Measurements from ENCODE around the gene IGF2BP2.
"Not testable (repeated sequence)": the region's sequence is repeated elsewhere in the genome, so short reads cannot be mapped to it uniquely, and the experiment has no call there.

IGF2BP2 gene

GRCh38 chr3:185657691-185658503 lies 166.9 kb downstream of the IGF2BP2 start:
- no peak for DNase-seq

- DNase-seq = no peak
These were observed 167.6 kb downstream of the IGF2BP2 start for GRCh38 chr3:185657211-185657610.

GRCh38 chr3:185656321-185656840 lies 168.5 kb downstream of the IGF2BP2 start:
- no peak for DNase-seq

GRCh38 chr3:185655426-185656320 lies 169.2 kb downstream of the IGF2BP2 start:
- no peak for DNase-seq

- no peak for DNase-seq
These were observed 170.1 kb downstream of the IGF2BP2 start for GRCh38 chr3:185654758-185655145.

GRCh38 chr3:185653949-185654757 lies 170.7 kb downstream of the IGF2BP2 start:
- DNase-seq = no peak

GRCh38 chr3:185651971-185652370 lies 172.9 kb downstream of the IGF2BP2 start:
- no peak for DNase-seq

GRCh38 chr3:185649414-185649813 lies 175.4 kb downstream of the IGF2BP2 start:
- DNase-seq = no peak

- DNase-seq = no peak
These were observed 176.4 kb downstream of the IGF2BP2 start for GRCh38 chr3:185648396-185648795.

GRCh38 chr3:185647880-185648210 lies 177.0 kb downstream of the IGF2BP2 start:
- DNase-seq = no peak

- DNase-seq = no peak
These were observed 177.5 kb downstream of the IGF2BP2 start for GRCh38 chr3:185647134-185647879.

GRCh38 chr3:185646382-185647133 lies 178.3 kb downstream of the IGF2BP2 start:
- DNase-seq = no peak

GRCh38 chr3:185645596-185646381 lies 179.1 kb downstream of the IGF2BP2 start:
- no peak for DNase-seq

GRCh38 chr3:185645191-185645590 lies 179.7 kb downstream of the IGF2BP2 start:
- DNase-seq = not testable (repeated sequence)

GRCh38 chr3:185640308-185640707 lies 184.5 kb downstream of the IGF2BP2 start:
- DNase-seq = no peak

GRCh38 chr3:185639632-185640206 lies 185.1 kb downstream of the IGF2BP2 start:
- DNase-seq = no peak

- DNase-seq = not testable (repeated sequence)
These were observed 186.2 kb downstream of the IGF2BP2 start for GRCh38 chr3:185638651-185639050.

GRCh38 chr3:185637388-185637787 lies 187.5 kb downstream of the IGF2BP2 start:
- DNase-seq = no peak

GRCh38 chr3:185632996-185633395 lies 191.8 kb downstream of the IGF2BP2 start:
- DNase-seq = no peak

All from GF-D8 (cell line).